CD4-positive, alpha-beta T cell treated with Interleukin-1 beta for 1 hour (primary cell): ENCODE data around the gene TRIM7.

Experiments used
- DNase-seq, 2 donors: peaks; one replicate each; pipeline ENCODE4 v3.0.0-alpha.2; 2020 to 2022

The TRIM7 gene

GRCh38 chr5:181204826-181205760 lies at the start of gene TRIM7:
Gene TRIM7 (minus strand): TSS chr5:181205196. CDS start chr5:181205110, 86 bp downstream.
- DNase-seq = no peak

DNA sequence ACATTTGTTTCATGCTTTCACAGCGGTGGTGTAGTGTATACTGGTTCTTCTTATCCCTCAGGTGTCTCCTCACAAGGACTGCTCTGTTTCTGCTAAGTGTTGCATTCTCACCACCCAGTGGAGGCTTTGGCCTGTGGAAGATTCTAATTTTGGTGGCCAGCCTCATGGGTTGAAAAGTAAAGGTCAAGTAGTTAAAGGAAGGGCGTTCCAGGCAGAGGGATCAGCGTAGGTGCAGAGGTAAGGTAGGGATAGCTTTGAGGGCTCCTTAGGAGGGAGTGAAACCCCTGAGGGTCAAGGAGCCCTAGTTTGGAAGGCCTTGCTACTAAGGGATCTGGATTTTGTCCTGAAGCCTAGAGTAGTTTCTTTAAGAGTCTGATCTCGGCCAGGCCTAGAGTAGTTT lies 43.3 kb upstream of the TRIM7 start:
- no peak for DNase-seq

GRCh38 chr5:181246276-181247049 lies 41.5 kb upstream of the TRIM7 start:
- peak; percentile 68 to 71 for DNase-seq

DNA sequence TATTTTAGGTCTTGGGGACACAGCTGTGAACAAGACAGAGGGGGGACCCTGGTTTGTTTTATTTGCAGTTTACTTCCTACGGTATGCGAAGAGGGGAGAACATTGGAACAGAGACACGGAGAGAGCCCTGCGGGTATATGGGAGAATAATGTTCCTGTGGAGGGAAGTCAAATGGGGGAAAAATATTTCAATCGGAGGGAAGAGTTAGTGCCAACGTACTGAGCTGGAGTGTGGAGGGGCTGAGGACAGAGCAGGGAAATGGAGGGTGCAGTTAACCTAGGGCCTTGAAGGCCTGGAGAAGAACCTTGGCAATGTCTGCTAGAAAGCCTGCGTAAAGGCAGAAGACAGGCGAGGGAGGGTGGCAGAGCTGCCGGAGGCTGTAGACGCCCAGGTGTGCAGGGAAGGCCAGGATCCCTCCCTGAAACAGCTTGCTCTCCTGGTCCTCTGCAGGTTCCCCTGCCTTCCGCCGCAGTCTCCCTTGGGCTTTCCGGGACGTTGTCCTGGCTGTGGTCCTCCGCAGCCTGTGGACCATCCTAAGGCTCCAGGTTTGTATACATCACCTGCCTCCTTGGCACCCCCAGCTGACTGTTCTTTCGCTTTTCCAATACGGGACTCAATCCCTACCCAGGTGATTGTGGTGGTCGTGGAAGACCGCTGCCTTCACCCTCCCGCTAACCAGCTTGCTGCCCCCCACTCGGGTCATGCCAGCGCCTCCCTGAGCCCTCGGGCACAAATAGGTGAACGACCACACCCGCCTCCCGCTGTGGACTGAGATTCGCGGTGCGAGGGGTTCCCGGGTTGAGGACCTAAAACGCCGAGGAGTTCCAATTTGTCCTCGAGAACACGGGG lies 40.7 kb upstream of the TRIM7 start:
- no peak for DNase-seq

DNA sequence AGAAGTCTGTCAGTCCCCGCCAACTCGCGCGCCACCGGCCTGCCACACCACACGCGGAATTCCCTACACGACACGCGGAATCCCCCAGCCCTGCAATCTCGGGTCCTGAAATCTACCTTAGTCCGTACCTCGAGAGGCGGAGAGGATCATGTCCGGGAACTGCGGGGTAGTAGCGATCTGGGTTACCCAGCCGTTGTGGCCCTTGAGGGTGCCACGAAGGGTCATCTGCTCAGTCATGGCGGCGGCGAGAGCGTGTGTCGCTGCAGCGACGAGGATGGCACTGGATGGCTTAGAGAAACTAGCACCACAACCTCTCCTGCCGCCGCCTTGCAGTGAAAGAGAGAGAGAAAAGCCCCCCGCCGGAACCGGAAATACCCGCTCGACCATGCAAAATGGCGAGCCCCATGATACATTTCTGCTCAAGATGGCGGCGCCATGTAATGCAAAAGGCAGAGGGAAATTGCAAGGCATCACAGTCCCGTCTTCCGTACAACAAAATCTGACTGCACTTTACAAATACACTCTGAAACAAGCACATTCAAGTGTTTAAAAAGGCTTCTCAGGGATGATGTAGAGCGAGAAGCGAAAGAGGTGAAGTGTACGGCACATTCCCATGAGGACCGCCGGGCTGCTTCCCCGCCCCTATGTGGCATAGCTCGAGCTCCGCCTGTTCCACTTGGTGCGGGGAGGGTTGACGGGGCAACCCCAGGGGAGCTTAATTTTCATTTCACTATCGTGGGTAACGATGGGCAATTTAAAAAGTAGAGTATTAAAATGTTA lies 38.8 kb upstream of the TRIM7 start, which contains the start of gene RACK1:
TSS of gene RACK1 (minus strand) at position 343 of the 780 bp plus-strand sequence. CDS start at position 237, 106 bp downstream.
- peak; percentile 86 to 89 for DNase-seq

- DNase-seq = no peak
Observed at GRCh38 chr5:181243018-181243563, 38.1 kb upstream of the TRIM7 start.

GRCh38 chr5:181242031-181242451 lies 37.0 kb upstream of the TRIM7 start:
- DNase-seq = no peak

- peak; percentile 42 to 48 for DNase-seq
Observed at GRCh38 chr5:181241393-181241975, 36.5 kb upstream of the TRIM7 start.

DNA sequence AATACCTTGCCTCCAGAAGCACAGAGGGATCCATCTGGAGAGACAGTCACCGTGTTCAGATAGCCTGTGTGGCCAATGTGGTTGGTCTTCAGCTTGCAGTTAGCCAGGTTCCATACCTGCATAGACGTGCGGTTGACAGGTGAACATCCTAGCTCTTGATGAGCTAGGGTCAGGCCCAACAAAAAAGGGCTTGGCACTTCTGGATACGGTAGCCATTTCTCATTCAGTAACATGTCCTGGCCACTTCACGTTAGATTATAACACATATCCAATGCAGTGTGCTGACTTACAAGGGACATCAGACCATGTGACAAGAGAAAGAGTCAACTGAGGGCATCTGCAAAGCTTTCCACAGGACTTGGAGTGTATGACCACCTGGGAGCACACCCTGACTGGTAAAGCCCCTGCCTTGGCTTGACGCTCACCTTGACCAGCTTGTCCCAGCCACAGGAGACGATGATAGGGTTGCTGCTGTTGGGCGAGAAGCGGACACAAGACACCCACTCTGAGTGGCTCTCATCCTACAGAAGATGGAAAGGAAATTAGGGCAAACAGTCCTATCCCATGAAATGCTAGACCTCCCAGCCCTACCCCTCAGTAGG lies 34.2 kb upstream of the TRIM7 start:
- no peak for DNase-seq

DNA sequence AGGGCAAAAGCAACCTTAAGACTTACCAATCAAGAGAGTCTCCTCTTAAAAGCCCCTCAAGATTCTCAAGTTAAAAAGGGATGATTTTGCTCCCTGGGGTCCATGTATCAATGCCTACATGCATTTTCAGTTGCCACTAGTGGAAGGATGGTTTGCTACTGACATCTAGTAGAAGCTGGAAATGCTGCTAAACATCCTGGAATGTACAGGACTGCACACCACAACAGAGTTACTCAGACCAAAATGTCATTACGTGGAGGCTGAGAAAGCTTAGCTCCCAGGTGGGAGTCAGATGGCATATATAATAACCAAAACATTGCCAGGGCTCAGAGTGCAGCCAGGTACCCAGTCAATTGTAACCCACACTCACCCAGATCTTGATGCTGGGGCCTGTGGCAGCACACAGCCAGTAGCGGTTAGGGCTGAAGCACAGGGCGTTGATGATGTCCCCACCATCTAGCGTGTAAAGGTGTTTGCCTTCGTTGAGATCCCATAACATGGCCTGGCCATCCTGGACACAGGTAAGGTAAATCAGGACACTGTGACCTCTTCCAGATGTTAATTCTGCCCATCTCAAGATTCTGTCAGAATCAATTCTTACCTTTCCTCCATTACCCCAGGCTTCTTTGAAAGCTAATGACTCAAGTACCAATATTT lies 32.9 kb upstream of the TRIM7 start:
- DNase-seq = no peak

DNA sequence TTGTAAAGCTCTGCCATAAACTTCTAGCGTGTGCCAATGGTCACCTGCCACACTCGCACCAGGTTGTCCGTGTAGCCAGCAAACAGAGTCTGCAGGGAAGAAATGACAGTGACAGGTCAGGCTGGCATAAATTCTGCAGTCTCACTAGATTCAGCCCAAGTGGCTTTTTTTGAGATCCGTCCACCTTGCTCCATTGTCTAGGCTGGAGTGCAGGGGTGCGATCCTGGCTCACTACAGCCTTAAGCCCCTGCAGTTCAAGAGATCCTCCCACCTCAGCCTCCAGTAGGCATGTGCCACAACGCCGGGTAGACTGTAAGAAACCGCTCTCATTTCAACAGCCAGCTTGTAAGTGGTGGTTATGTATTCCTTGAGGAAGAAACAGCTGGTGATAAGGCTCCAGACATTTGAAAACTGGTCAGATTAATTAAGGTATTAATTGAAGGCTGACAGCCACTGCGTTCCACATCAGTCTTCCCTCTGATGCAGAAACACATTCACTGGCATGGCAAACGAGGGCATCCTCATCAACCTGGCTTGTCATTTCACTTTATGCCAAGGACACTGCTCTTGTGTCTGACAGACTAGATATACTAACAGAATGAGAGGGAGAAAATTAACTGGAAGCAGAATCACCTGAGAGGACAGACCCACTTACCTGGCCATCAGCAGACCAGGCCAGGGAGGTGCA lies 32.1 kb upstream of the TRIM7 start:
- DNase-seq = no peak

GRCh38 chr5:181236471-181236870 lies 31.5 kb upstream of the TRIM7 start:
- DNase-seq = no peak

DNA sequence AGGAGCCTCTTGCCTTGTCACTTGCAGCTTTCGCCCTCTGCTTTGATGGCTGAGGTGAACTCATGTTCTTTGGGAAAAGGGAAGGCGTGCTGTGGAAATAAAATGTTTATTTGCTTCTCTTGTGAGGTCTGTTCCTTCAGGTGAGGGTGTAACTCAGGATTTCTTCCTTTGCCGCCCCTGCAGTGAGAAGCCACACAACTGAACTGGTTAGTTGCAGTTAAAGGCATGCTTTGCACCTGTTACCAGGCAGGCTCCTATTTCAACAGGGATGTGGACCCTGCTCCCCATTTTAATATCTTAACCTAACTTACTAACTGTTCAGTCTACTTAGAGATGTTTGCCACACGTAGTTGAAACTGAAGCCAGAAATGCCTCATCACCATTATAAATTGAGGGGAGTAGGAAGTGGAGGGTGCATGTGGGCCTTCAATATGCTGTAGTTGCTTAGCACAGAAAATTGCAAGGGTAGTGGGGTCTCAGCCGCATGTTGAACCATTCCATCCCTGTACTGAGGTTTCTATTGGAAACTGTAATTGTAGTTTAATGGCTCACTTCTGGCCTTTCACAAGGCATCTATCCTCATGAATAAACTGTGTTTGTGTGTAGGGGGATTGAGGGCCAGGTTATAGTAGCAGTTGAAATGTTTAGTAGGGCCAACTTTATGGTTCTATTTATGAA lies 30.8 kb upstream of the TRIM7 start:
- no peak for DNase-seq

- DNase-seq = no peak
Observed at GRCh38 chr5:181235323-181235688, 30.3 kb upstream of the TRIM7 start.

- no peak for DNase-seq
Observed at GRCh38 chr5:181234455-181235306, 29.7 kb upstream of the TRIM7 start.

DNA sequence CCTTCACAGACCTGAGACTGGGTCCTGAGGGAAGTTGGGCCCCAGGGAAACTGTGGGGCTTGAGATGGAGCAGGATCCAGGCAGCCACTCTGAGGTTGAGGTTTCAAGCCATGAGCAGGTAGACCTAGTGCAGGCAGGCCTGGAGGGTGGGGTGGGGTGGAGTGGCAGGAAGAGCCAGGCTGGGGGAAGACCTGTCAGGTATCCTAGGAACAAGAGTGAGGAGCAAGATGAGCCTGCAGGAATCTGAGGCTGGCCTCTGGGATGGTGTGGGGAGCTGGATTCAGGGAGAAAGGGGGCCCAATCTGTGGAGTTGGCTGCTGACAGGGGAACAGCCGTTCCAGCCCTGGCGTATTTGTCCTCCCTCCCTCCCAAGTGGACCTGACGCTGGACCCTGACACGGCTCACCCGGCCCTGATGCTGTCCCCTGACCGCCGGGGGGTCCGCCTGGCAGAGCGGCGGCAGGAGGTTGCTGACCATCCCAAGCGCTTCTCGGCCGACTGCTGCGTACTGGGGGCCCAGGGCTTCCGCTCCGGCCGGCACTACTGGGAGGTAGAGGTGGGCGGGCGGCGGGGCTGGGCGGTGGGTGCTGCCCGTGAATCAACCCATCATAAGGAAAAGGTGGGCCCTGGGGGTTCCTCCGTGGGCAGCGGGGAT lies 28.9 kb upstream of the TRIM7 start:
- DNase-seq = no peak

- no peak for DNase-seq
Observed at GRCh38 chr5:181233088-181233800, 28.2 kb upstream of the TRIM7 start.
